ENCODE data around the gene PRDM2. TPM values are rescaled to one million over a fixed set of nuclear protein-coding genes. Genes with fewer than 3 reads are reported as not detected.

The PRDM2 gene
- total and polyA plus RNA-seq, 2 donors: 19.4 to 25.5 TPM

- Histone ChIP-seq H3K9me3 (ENCODE audit: control insufficient read depth in 2 of 2, insufficient read depth in 1 of 2, low read length in 1 of 2) (no peaks in the 10 kb centered on the region), H3K36me3 (ENCODE audit: control insufficient read depth in 2 of 2, insufficient read depth in 2 of 2, low read length in 1 of 2) (no peaks in the 10 kb centered on the region), H3K4me3 (ENCODE audit: low read length in 2 of 2) (no peak overlapping the region), H3K4me1 (ENCODE audit: control insufficient read depth in 2 of 2, insufficient read depth in 2 of 2, low read length in 2 of 2) (no peaks in the 10 kb centered on the region), H3K27ac (ENCODE audit: low read depth in 1 of 2, low read length in 1 of 2) (no peak overlapping the region), H3K27me3 (ENCODE audit: control insufficient read depth in 2 of 2, insufficient read depth in 1 of 2, low read length in 1 of 2) (no peaks in the 10 kb centered on the region)
- 88% methylated on average over 5 of the region's 5 CpGs for WGBS
- no peak for DNase-seq (ENCODE audit: low read depth in 6 of 9, low spot score in 9 of 9)
Observed at GRCh38 chr1:13836136-13836535, 136.1 kb downstream of the PRDM2 start.

GRCh38 chr1:13836631-13837030, 136.6 kb downstream of the PRDM2 start:
- no peak overlapping the region for H3K27ac ChIP-seq (ENCODE audit: low read depth in 1 of 2, low read length in 1 of 2)

GRCh38 chr1:13838236-13838635, 138.2 kb downstream of the PRDM2 start:
- H3K4me3 ChIP-seq (ENCODE audit: low read length in 2 of 2): no peak overlapping the region
- no peak overlapping the region for H3K27ac ChIP-seq (ENCODE audit: low read depth in 1 of 2, low read length in 1 of 2)
- 94% methylated on average over 1 of the region's 1 CpG for WGBS
- H3K4me1 ChIP-seq (ENCODE audit: control insufficient read depth in 2 of 2, insufficient read depth in 2 of 2, low read length in 2 of 2): no peaks in the 10 kb centered on the region
- DNase-seq (ENCODE audit: low read depth in 6 of 9, low spot score in 9 of 9): no peak
- H3K9me3 ChIP-seq (ENCODE audit: control insufficient read depth in 2 of 2, insufficient read depth in 1 of 2, low read length in 1 of 2): no peaks in the 10 kb centered on the region
- no peaks in the 10 kb centered on the region for H3K27me3 ChIP-seq (ENCODE audit: control insufficient read depth in 2 of 2, insufficient read depth in 1 of 2, low read length in 1 of 2)
- H3K36me3 ChIP-seq (ENCODE audit: control insufficient read depth in 2 of 2, insufficient read depth in 2 of 2, low read length in 1 of 2): no peaks in the 10 kb centered on the region

More at GRCh38 chr1:13836631-13837030, 136.6 kb downstream of the PRDM2 start:
- no peak overlapping the region for H3K4me3 ChIP-seq (ENCODE audit: low read length in 2 of 2)
- DNase-seq (ENCODE audit: low read depth in 6 of 9, low spot score in 9 of 9): no peak
- H3K9me3 ChIP-seq (ENCODE audit: control insufficient read depth in 2 of 2, insufficient read depth in 1 of 2, low read length in 1 of 2): no peaks in the 10 kb centered on the region
- H3K27me3 ChIP-seq (ENCODE audit: control insufficient read depth in 2 of 2, insufficient read depth in 1 of 2, low read length in 1 of 2): no peaks in the 10 kb centered on the region
- no peaks in the 10 kb centered on the region for H3K4me1 ChIP-seq (ENCODE audit: control insufficient read depth in 2 of 2, insufficient read depth in 2 of 2, low read length in 2 of 2)
- 92% methylated on average over 1 of the region's 1 CpG for WGBS
- no peaks in the 10 kb centered on the region for H3K36me3 ChIP-seq (ENCODE audit: control insufficient read depth in 2 of 2, insufficient read depth in 2 of 2, low read length in 1 of 2)

DNA sequence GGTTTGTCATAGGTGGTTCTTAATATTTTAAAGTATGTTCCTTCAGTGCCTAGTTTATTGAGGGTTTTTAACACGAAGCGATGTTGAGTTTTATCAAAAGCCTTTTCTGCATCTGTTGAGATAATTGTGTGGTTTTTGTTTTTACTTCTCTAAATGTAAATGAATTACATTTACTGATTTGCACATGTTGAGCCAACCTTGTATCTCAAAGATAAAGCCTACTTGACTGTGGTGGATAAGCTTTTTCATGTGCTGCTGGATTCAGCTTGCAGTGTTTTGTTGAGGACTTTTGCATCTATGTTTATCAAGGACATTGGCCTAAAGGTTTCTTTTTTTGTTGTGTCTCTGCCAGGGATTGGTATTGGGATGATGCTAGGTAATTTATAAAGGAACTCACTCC, 142.5 kb downstream of the PRDM2 start:
- Histone ChIP-seq H3K36me3 (ENCODE audit: control insufficient read depth in 2 of 2, insufficient read depth in 2 of 2, low read length in 1 of 2) (no peaks in the 10 kb centered on the region), H3K27me3 (ENCODE audit: control insufficient read depth in 2 of 2, insufficient read depth in 1 of 2, low read length in 1 of 2) (peaks cover 0 to 2% of the 10 kb centered on the region in 2 donors), H3K27ac (ENCODE audit: low read depth in 1 of 2, low read length in 1 of 2) (no peak overlapping the region), H3K4me1 (ENCODE audit: control insufficient read depth in 2 of 2, insufficient read depth in 2 of 2, low read length in 2 of 2) (no peaks in the 10 kb centered on the region), H3K4me3 (ENCODE audit: low read length in 2 of 2) (no peak overlapping the region), H3K9me3 (ENCODE audit: control insufficient read depth in 2 of 2, insufficient read depth in 1 of 2, low read length in 1 of 2) (no peaks in the 10 kb centered on the region)
- WGBS: 90% methylated on average over 2 of the region's 2 CpGs
- no peak for DNase-seq (ENCODE audit: low read depth in 6 of 9, low spot score in 9 of 9)

- Histone ChIP-seq H3K4me3 (ENCODE audit: low read length in 2 of 2) (no peak overlapping the region), H3K4me1 (ENCODE audit: control insufficient read depth in 2 of 2, insufficient read depth in 2 of 2, low read length in 2 of 2) (no peaks in the 10 kb centered on the region), H3K27ac (ENCODE audit: low read depth in 1 of 2, low read length in 1 of 2) (no peak overlapping the region), H3K36me3 (ENCODE audit: control insufficient read depth in 2 of 2, insufficient read depth in 2 of 2, low read length in 1 of 2) (no peaks in the 10 kb centered on the region), H3K9me3 (ENCODE audit: control insufficient read depth in 2 of 2, insufficient read depth in 1 of 2, low read length in 1 of 2) (no peaks in the 10 kb centered on the region), H3K27me3 (ENCODE audit: control insufficient read depth in 2 of 2, insufficient read depth in 1 of 2, low read length in 1 of 2) (no peaks in the 10 kb centered on the region)
- no peak for DNase-seq (ENCODE audit: low read depth in 6 of 9, low spot score in 9 of 9)
- WGBS: 97% methylated on average over 2 of the region's 2 CpGs
Observed at GRCh38 chr1:13851726-13852125, 151.7 kb downstream of the PRDM2 start.

DNA sequence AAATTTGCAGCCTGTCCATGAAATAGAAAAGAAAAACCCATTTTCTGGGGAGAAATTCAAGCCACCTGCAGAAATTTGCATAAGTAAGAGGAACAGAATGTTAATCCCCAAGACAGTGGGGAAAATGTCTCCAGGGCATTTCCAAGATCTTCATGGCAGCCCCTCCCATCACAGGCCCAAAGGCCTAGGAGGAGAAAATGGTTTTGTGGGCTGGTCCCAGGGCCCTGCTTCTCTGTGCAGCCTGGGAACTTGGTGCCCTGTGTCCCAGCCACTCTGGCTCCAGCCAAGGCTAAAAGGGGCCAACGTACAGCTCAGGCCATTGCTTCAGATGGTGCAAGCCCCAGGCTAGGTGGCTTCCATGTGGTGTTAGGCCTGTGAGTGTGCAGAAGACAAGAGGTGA, 155.6 kb downstream of the PRDM2 start:
- whole genome bisulfite sequencing: 90% methylated on average over 1 of the region's 1 CpG
- Histone ChIP-seq H3K27ac (ENCODE audit: low read depth in 1 of 2, low read length in 1 of 2) (no peak overlapping the region), H3K4me1 (ENCODE audit: control insufficient read depth in 2 of 2, insufficient read depth in 2 of 2, low read length in 2 of 2) (no peaks in the 10 kb centered on the region), H3K4me3 (ENCODE audit: low read length in 2 of 2) (no peak overlapping the region), H3K9me3 (ENCODE audit: control insufficient read depth in 2 of 2, insufficient read depth in 1 of 2, low read length in 1 of 2) (no peaks in the 10 kb centered on the region), H3K27me3 (ENCODE audit: control insufficient read depth in 2 of 2, insufficient read depth in 1 of 2, low read length in 1 of 2) (no peaks in the 10 kb centered on the region), H3K36me3 (ENCODE audit: control insufficient read depth in 2 of 2, insufficient read depth in 2 of 2, low read length in 1 of 2) (no peaks in the 10 kb centered on the region)
- no peak for DNase-seq (ENCODE audit: low read depth in 6 of 9, low spot score in 9 of 9)

- no peak for DNase-seq (ENCODE audit: low read depth in 6 of 9, low spot score in 9 of 9)
- Histone ChIP-seq H3K27me3 (ENCODE audit: control insufficient read depth in 2 of 2, insufficient read depth in 1 of 2, low read length in 1 of 2) (peaks cover 0 to 2% of the 10 kb centered on the region in 2 donors), H3K36me3 (ENCODE audit: control insufficient read depth in 2 of 2, insufficient read depth in 2 of 2, low read length in 1 of 2) (no peaks in the 10 kb centered on the region), H3K4me1 (ENCODE audit: control insufficient read depth in 2 of 2, insufficient read depth in 2 of 2, low read length in 2 of 2) (no peaks in the 10 kb centered on the region), H3K4me3 (ENCODE audit: low read length in 2 of 2) (no peak overlapping the region), H3K9me3 (ENCODE audit: control insufficient read depth in 2 of 2, insufficient read depth in 1 of 2, low read length in 1 of 2) (no peaks in the 10 kb centered on the region), H3K27ac (ENCODE audit: low read depth in 1 of 2, low read length in 1 of 2) (no peak overlapping the region)
- WGBS: 80% methylated on average over 2 of the region's 2 CpGs
Observed at GRCh38 chr1:13860031-13860430, 160.0 kb downstream of the PRDM2 start.

DNA sequence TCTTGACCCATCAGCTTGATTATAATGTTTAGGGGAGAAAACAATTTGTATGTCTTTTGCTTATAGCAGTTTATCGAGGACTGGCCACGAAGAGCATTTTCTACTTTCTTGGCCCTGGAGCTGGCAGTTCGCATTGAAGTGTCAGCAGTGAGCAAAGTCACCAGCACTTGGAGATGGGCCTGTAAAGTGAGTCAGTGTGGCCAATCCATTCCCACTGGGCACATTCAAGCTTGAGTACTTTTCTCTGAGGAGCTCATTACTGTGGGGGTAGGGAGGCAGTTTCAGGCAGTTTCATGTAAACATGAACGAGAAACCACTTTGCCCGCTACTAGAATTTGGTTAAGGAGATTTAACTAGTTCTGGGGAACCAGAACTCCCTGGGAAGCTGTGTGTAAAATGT, 164.8 kb downstream of the PRDM2 start:
- 97% methylated on average over 5 of the region's 5 CpGs for WGBS
- no peak overlapping the region for H3K27ac ChIP-seq (ENCODE audit: low read depth in 1 of 2, low read length in 1 of 2)
- no peak for DNase-seq (ENCODE audit: low read depth in 6 of 9, low spot score in 9 of 9)
- no peaks in the 10 kb centered on the region for H3K9me3 ChIP-seq (ENCODE audit: control insufficient read depth in 2 of 2, insufficient read depth in 1 of 2, low read length in 1 of 2)
- no peaks in the 10 kb centered on the region for H3K36me3 ChIP-seq (ENCODE audit: control insufficient read depth in 2 of 2, insufficient read depth in 2 of 2, low read length in 1 of 2)
- no peak overlapping the region for H3K4me3 ChIP-seq (ENCODE audit: low read length in 2 of 2)
- H3K4me1 ChIP-seq (ENCODE audit: control insufficient read depth in 2 of 2, insufficient read depth in 2 of 2, low read length in 2 of 2): no peaks in the 10 kb centered on the region
- H3K27me3 ChIP-seq (ENCODE audit: control insufficient read depth in 2 of 2, insufficient read depth in 1 of 2, low read length in 1 of 2): peaks cover 0 to 2% of the 10 kb centered on the region in 2 donors

DNA sequence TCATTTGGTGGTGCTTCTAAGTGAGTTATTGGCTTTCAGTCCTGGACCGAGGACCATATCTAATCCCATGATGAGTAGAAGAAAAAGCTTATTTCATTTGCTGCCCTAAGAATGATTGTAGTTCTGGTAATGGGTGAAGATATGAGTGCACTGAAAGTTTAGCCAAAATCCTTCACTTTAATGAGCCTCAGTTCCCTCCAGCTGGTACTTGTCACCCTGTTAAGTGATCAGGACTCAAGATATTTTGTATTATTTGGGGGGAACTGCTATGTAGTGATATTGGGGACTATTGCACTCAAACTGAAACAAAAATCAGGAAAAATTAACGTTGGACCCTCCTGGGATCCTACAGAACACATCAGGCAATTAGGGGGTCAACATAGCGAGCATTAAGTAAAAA, 165.9 kb downstream of the PRDM2 start:
- Histone ChIP-seq H3K9me3 (ENCODE audit: control insufficient read depth in 2 of 2, insufficient read depth in 1 of 2, low read length in 1 of 2) (no peaks in the 10 kb centered on the region), H3K36me3 (ENCODE audit: control insufficient read depth in 2 of 2, insufficient read depth in 2 of 2, low read length in 1 of 2) (no peaks in the 10 kb centered on the region), H3K27ac (ENCODE audit: low read depth in 1 of 2, low read length in 1 of 2) (no peak overlapping the region), H3K4me1 (ENCODE audit: control insufficient read depth in 2 of 2, insufficient read depth in 2 of 2, low read length in 2 of 2) (no peaks in the 10 kb centered on the region), H3K27me3 (ENCODE audit: control insufficient read depth in 2 of 2, insufficient read depth in 1 of 2, low read length in 1 of 2) (peaks cover 0 to 2% of the 10 kb centered on the region in 2 donors), H3K4me3 (ENCODE audit: low read length in 2 of 2) (no peak overlapping the region)
- 62% methylated on average over 3 of the region's 3 CpGs for WGBS
- no peak for DNase-seq (ENCODE audit: low read depth in 6 of 9, low spot score in 9 of 9)

GRCh38 chr1:13867603-13868002, 167.6 kb downstream of the PRDM2 start:
- WGBS: 89% methylated on average over 7 of the region's 7 CpGs
- Histone ChIP-seq H3K27me3 (ENCODE audit: control insufficient read depth in 2 of 2, insufficient read depth in 1 of 2, low read length in 1 of 2) (peaks cover 0 to 2% of the 10 kb centered on the region in 2 donors), H3K4me1 (ENCODE audit: control insufficient read depth in 2 of 2, insufficient read depth in 2 of 2, low read length in 2 of 2) (no peaks in the 10 kb centered on the region), H3K27ac (ENCODE audit: low read depth in 1 of 2, low read length in 1 of 2) (no peak overlapping the region), H3K9me3 (ENCODE audit: control insufficient read depth in 2 of 2, insufficient read depth in 1 of 2, low read length in 1 of 2) (no peaks in the 10 kb centered on the region), H3K4me3 (ENCODE audit: low read length in 2 of 2) (no peak overlapping the region), H3K36me3 (ENCODE audit: control insufficient read depth in 2 of 2, insufficient read depth in 2 of 2, low read length in 1 of 2) (no peaks in the 10 kb centered on the region)
- no peak for DNase-seq (ENCODE audit: low read depth in 6 of 9, low spot score in 9 of 9)
